AG09309 (cell line): ENCODE results near the gene ALOX15B.

Experiments
- DNase-seq: peaks from one replicate; pipeline ENCODE4 v3.0.0-alpha.2; 2010; ENCODE audit warnings: low read depth
- H3K4me3 ChIP-seq: 2 replicates; pipeline ENCODE4 v1.5.1; 2011; ENCODE audit warnings: mild to moderate bottlenecking, low read depth, low read length, moderate library complexity; ENCODE audit not compliant: control insufficient read depth
- TF ChIP-seq, protein P1 (sequence below): IDR thresholded peaks from 2 replicates; pipeline ENCODE4 v1.5.1; 2011; ENCODE audit warnings: mild to moderate bottlenecking, low read depth, low read length, inconsistent platforms; ENCODE audit not compliant: insufficient read depth, control insufficient read depth; ENCODE audit errors: missing control alignments

The ALOX15B gene, protein sequence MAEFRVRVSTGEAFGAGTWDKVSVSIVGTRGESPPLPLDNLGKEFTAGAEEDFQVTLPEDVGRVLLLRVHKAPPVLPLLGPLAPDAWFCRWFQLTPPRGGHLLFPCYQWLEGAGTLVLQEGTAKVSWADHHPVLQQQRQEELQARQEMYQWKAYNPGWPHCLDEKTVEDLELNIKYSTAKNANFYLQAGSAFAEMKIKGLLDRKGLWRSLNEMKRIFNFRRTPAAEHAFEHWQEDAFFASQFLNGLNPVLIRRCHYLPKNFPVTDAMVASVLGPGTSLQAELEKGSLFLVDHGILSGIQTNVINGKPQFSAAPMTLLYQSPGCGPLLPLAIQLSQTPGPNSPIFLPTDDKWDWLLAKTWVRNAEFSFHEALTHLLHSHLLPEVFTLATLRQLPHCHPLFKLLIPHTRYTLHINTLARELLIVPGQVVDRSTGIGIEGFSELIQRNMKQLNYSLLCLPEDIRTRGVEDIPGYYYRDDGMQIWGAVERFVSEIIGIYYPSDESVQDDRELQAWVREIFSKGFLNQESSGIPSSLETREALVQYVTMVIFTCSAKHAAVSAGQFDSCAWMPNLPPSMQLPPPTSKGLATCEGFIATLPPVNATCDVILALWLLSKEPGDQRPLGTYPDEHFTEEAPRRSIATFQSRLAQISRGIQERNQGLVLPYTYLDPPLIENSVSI

GRCh38 chr17:8038954-8039610, at the start of gene ALOX15B:
ALOX15B (plus strand) TSS chr17:8039059; CDS start chr17:8039156, 97 bp downstream.
- no peak within 1 kb of the TSS for H3K4me3 ChIP-seq
- TF ChIP-seq, protein P1, sequence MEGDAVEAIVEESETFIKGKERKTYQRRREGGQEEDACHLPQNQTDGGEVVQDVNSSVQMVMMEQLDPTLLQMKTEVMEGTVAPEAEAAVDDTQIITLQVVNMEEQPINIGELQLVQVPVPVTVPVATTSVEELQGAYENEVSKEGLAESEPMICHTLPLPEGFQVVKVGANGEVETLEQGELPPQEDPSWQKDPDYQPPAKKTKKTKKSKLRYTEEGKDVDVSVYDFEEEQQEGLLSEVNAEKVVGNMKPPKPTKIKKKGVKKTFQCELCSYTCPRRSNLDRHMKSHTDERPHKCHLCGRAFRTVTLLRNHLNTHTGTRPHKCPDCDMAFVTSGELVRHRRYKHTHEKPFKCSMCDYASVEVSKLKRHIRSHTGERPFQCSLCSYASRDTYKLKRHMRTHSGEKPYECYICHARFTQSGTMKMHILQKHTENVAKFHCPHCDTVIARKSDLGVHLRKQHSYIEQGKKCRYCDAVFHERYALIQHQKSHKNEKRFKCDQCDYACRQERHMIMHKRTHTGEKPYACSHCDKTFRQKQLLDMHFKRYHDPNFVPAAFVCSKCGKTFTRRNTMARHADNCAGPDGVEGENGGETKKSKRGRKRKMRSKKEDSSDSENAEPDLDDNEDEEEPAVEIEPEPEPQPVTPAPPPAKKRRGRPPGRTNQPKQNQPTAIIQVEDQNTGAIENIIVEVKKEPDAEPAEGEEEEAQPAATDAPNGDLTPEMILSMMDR, result no peak
- DNase-seq, result no peak

DNA sequence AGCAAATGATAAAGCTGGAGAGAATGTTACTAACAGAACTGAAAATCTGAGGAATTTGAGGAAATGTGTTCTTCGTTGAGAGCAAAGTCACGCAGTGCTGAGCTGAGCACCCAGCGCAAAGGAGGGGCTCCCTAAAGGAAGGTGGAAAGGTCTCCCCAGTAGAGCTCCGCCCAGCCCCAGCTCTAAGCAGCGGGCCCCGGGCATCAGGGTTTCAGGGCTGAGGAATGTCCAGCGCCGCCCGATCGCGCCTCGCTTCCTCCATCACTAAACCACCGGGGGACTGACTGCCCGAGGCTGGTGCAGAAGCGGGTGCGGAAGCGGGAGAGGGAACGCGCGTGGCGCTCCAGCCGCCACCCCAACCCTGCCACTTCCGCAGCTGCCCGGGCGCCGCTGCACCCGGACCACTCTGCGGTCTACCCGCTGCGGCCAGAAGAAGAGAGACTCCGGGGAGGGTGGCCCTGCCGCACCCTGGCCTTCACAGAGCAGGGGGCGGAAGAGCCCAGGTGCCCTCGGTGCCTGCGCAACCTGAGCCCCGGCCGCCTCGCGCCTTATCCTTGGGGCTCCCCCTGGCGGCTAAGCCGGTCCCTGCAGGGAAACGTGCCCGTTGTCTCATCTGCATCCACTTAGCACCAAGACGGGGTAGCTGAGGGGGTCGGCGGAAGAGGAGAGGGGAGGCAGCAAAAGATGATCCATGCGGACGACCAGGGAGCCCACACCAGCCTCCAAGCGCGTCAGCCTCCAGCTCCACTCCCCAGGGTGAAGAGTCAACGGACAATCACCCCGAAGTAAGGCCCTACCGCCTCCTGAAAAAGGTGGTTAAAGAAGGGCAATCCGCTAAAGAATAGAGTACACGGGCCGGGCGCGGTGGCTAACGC, 48.8 kb upstream of the ALOX15B start:
- DNase-seq, result no peak
- TF ChIP-seq, protein P1, result peak; percentile 96

GRCh38 chr17:7992516-7992915, 46.3 kb upstream of the ALOX15B start:
- TF ChIP-seq, protein P1, result no peak
- DNase-seq, result no peak
- no peak overlapping the region for H3K4me3 ChIP-seq

More for the DNA sequence above, 48.8 kb upstream of the ALOX15B start:
- peak overlapping the region; percentile 62 for H3K4me3 ChIP-seq

DNA sequence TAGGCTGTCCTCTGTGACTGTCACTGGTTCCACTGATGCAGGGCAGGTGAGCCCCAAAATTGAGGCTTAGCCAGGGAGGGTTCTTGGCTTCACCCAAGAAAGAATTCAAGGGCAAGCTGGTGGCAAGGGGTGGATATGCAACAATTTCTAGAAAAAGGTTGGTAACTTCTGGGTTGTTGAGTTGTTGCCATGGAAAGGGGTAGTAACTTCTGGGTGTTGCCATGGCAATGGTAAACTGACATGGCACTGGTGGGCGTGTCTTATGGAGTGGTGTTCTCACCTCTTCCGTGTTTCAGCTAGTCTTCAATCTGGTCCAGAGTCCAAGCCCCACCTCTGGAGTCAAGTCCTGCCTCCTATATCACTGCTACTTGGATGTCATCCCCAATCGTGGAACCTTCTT, 45.9 kb upstream of the ALOX15B start:
- H3K4me3 ChIP-seq, result no peak overlapping the region
- no peak for DNase-seq
- TF ChIP-seq, protein P1, result no peak

- no peak for DNase-seq
- TF ChIP-seq, protein P1, result no peak
- H3K4me3 ChIP-seq, result no peak overlapping the region
These were observed 44.8 kb upstream of the ALOX15B start for GRCh38 chr17:7993972-7994589.

GRCh38 chr17:7995724-7996123, 43.1 kb upstream of the ALOX15B start:
- TF ChIP-seq, protein P1, result no peak

More at GRCh38 chr17:7995724-7996123, 43.1 kb upstream of the ALOX15B start:
- H3K4me3 ChIP-seq, result no peak overlapping the region
- no peak for DNase-seq
